ENCODE results near the gene PLRG1. TPM values are rescaled to one million over a fixed set of nuclear protein-coding genes. Genes with fewer than 3 reads are reported as not detected.

The PLRG1 gene
- total RNA-seq, 3 donors from 2014 or later: 38.1 to 61.2 (median 54.4) TPM

DNA sequence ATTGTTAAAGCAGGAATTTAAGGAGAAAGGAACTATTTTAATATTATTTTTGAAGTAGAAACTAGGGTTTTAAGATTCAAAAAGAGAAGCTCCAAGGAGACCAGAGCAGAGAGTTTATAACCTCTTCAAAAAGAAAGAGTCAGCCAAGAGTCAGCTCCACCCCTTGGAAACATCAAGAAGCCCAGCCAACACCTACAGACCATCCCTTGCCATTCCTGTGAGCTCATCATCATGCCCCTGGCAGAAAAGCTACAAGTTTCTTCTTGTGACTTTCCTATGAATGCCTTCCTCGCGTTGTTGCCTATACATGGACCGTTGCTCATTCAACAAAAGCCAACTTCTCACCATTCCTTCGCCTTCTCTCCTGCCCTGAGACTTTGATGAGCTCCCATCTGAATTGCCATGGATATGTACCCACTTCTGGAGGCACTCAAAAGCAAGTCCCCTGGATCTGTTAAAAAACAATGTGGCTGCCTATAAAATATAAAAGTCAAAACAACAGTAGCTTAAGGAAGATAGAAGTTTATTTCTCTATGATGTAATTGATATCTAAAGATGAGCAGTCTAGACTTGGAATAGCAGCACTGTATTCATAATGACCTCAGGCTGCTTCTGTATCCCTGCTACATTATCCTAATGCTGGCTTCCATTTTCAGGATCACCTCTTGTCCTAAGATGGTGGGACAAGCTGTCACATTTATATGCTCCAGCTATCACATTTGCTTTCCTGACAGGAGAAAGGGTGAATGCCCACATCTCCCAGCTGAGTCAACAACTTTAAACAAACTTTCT lies 20.3 kb downstream of the PLRG1 start:
- peaks cover 0 to 10% of the 10 kb centered on the region in 2 donors for H3K4me1 ChIP-seq
- no peaks in the 10 kb centered on the region for H3K36me3 ChIP-seq
- intact Hi-C loops (cut with DNase I; ENCODE audit: low total_unique reads): no loop called here
- DNase-seq (ENCODE audit: low spot score in 2 of 2): peak in 1 of 2 donors; percentile 62
- no peak overlapping the region for H3K4me3 ChIP-seq
- peak overlapping the region in 1 of 2 donors; percentile 64 for H3K27ac ChIP-seq
- no peak for TF ChIP-seq POLR2AphosphoS5 (IDR thresholded peaks at IDR 0.05)
- TF ChIP-seq POLR2A (IDR thresholded peaks at IDR 0.05): no peak
- TF ChIP-seq CTCF (IDR thresholded peaks at IDR 0.05): no peak
- no peaks in the 10 kb centered on the region for H3K9me3 ChIP-seq
- no peaks in the 10 kb centered on the region for H3K27me3 ChIP-seq

DNA sequence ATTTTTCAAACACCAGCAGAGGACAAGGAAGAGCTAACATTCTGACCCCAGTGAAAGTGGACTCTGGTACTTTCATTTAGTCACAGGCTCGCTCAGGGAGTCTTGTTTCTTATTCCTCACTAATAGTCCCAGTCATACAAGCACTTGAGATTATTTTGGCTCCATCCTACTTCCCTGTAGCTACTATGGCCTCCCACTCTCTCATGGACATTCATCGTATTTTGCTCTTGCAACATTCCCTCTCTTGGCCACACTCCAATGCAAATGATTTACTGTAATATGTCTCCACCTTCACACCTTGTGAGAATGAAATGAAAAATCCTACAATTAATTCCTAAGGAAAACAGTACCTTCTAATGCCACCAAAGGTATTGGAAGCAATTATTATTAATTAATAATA lies 21.3 kb downstream of the PLRG1 start:
- peak in 1 of 2 donors; percentile 28 for DNase-seq (ENCODE audit: low spot score in 2 of 2)
- Histone ChIP-seq H3K36me3 (no peaks in the 10 kb centered on the region), H3K9me3 (no peaks in the 10 kb centered on the region), H3K27me3 (no peaks in the 10 kb centered on the region), H3K27ac (peak overlapping the region; percentile 41 to 52), H3K4me3 (no peak overlapping the region), H3K4me1 (peaks cover 0 to 10% of the 10 kb centered on the region in 2 donors)
- intact Hi-C loops (cut with DNase I; ENCODE audit: low total_unique reads): no loop called here
- TF ChIP-seq POLR2AphosphoS5 (IDR thresholded peaks at IDR 0.05): peak in 1 of 3 donors; percentile 24
- TF ChIP-seq POLR2A (IDR thresholded peaks at IDR 0.05): no peak

GRCh38 chr4:154527308-154527707 lies 22.9 kb downstream of the PLRG1 start:
- no peak for TF ChIP-seq CTCF (IDR thresholded peaks at IDR 0.05)
- no peak for TF ChIP-seq POLR2A (IDR thresholded peaks at IDR 0.05)
- no peak for TF ChIP-seq POLR2AphosphoS5 (IDR thresholded peaks at IDR 0.05)
- H3K27ac ChIP-seq: no peak overlapping the region
- DNase-seq (ENCODE audit: low spot score in 2 of 2): no peak
- intact Hi-C loops (cut with DNase I; ENCODE audit: low total_unique reads): no loop called here
- no peak overlapping the region for H3K4me3 ChIP-seq
- no peaks in the 10 kb centered on the region for H3K27me3 ChIP-seq
- H3K36me3 ChIP-seq: no peaks in the 10 kb centered on the region
- H3K4me1 ChIP-seq: peaks cover 0 to 10% of the 10 kb centered on the region in 2 donors
- no peaks in the 10 kb centered on the region for H3K9me3 ChIP-seq

DNA sequence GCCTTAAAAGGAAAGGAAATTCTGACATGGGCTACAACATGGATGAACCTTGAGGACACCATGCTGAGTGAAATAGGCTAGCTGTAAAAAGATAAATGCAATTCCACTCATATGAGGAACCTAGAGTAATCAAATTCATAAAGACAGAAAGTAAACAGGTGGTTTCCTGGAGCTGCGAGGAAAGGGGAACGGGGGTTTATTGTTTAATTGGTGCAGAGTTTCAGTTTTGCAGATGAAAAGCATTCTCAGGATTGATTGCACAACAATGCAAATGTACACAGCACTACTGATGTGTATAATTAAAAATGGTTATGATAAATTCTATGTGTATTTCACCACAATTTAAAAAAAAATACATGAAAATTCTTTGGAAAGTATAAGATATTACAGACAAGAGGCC lies 24.0 kb downstream of the PLRG1 start:
- intact Hi-C loops (cut with DNase I; ENCODE audit: low total_unique reads): no loop called here
- Histone ChIP-seq H3K27me3 (no peaks in the 10 kb centered on the region), H3K4me1 (peaks cover 0 to 10% of the 10 kb centered on the region in 2 donors), H3K9me3 (no peaks in the 10 kb centered on the region), H3K36me3 (no peaks in the 10 kb centered on the region), H3K4me3 (no peak overlapping the region), H3K27ac (no peak overlapping the region)
- TF ChIP-seq CTCF (IDR thresholded peaks at IDR 0.05) (no peak), POLR2AphosphoS5 (IDR thresholded peaks at IDR 0.05) (no peak), POLR2A (IDR thresholded peaks at IDR 0.05) (no peak)
- no peak for DNase-seq (ENCODE audit: low spot score in 2 of 2)

- intact Hi-C loops (cut with DNase I; ENCODE audit: low total_unique reads): no loop called here
- DNase-seq (ENCODE audit: low spot score in 2 of 2): no peak
- no peaks in the 10 kb centered on the region for H3K9me3 ChIP-seq
- no peak overlapping the region for H3K27ac ChIP-seq
- H3K4me3 ChIP-seq: no peak overlapping the region
- H3K27me3 ChIP-seq: no peaks in the 10 kb centered on the region
- TF ChIP-seq POLR2AphosphoS5 (IDR thresholded peaks at IDR 0.05) (no peak), CTCF (IDR thresholded peaks at IDR 0.05) (no peak), POLR2A (IDR thresholded peaks at IDR 0.05) (no peak)
- no peaks in the 10 kb centered on the region for H3K4me1 ChIP-seq
- no peaks in the 10 kb centered on the region for H3K36me3 ChIP-seq
Measured at GRCh38 chr4:154521607-154522006, 28.6 kb downstream of the PLRG1 start.

Data from breast epithelium (tissue), 4 donors.